ENCODE data around the gene GPC5.
"Not testable (repeated sequence)": the region's sequence is repeated elsewhere in the genome, so short reads cannot be mapped to it uniquely, and the experiment has no call there.

The GPC5 gene

GRCh38 chr13:91894316-91894715 is 495.9 kb downstream of the GPC5 start:
- Mint-ChIP-seq H3K27ac (no peak overlapping the region), H3K4me1 (ENCODE audit: low read depth) (no peaks in the 10 kb centered on the region), H3K4me3 (no peak overlapping the region), H3K36me3 (ENCODE audit: low read depth) (no peaks in the 10 kb centered on the region), H3K27me3 (no peaks in the 10 kb centered on the region), H3K9me3 (peaks cover 7% of the 10 kb centered on the region)

DNA sequence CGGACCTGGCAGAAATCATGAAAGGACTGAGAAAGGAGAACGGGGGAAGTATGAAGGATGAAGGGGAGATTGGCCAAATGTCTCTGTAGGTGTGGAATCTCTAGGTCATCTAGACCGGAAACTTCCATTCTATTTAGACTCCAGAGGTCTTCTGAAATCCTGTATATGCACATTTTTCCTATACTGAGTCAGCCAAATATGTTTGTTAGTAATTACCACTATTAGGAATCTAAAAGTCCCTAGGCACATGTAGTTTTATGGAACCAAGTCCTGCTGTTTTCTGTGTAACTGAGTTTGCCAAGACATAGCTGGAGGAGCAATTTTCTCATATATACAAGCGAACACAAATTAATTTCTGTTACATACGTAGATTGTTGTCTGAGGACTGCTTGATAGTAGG is 498.1 kb downstream of the GPC5 start:
- H3K4me3 Mint-ChIP-seq: no peak overlapping the region
- no peaks in the 10 kb centered on the region for H3K36me3 Mint-ChIP-seq (ENCODE audit: low read depth)
- no peak overlapping the region for H3K27ac Mint-ChIP-seq
- H3K9me3 Mint-ChIP-seq: peaks cover 7% of the 10 kb centered on the region
- no peaks in the 10 kb centered on the region for H3K27me3 Mint-ChIP-seq
- H3K4me1 Mint-ChIP-seq (ENCODE audit: low read depth): no peaks in the 10 kb centered on the region

DNA sequence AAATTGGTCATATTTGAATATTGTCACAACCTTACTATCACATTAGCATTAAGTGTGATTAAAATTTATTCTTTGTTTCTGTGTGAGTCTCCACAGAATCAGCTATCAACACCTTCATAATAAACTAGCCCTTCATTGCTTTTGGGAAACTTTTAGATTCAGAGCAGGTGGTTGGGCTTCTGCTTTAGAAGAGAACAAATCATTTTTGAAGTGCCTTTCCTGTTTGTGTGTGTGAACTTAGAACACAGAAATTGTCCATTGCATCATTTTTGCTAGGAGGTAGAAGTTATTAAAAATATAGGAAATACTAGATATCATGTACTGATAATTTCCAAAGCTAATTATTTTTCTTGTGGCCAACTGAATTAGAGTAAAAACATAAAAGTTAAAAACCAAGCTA is 500.6 kb downstream of the GPC5 start:
- not testable (repeated sequence) for H3K27ac Mint-ChIP-seq; H3K4me3 Mint-ChIP-seq; H3K36me3 Mint-ChIP-seq (ENCODE audit: low read depth); H3K4me1 Mint-ChIP-seq (ENCODE audit: low read depth); H3K27me3 Mint-ChIP-seq; H3K9me3 Mint-ChIP-seq

DNA sequence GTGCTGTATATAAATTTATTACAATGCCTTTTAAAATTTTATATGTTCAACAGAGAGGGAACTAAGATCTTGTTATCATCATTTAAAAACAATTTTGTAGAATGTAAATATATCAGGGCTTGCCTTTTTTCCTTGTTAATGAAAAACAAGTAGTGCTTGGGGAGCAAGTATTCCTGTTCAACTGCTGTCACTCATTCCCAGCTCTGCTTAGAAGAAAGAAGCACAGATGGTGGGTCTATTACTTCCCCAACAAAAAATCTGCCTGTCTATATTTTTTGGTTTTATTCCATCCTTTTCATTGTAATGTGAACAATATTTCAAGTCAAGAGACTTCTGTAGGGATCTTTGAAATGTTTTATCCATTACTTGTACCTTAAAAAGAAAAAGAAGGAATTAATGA is 503.9 kb downstream of the GPC5 start:
- Mint-ChIP-seq H3K4me3 (no peak overlapping the region), H3K9me3 (no peaks in the 10 kb centered on the region), H3K27me3 (no peaks in the 10 kb centered on the region), H3K4me1 (ENCODE audit: low read depth) (no peaks in the 10 kb centered on the region), H3K27ac (no peak overlapping the region), H3K36me3 (ENCODE audit: low read depth) (no peaks in the 10 kb centered on the region)

GRCh38 chr13:91904005-91904404 is 505.6 kb downstream of the GPC5 start:
- H3K27me3 Mint-ChIP-seq: no peaks in the 10 kb centered on the region
- no peaks in the 10 kb centered on the region for H3K4me1 Mint-ChIP-seq (ENCODE audit: low read depth)
- no peak overlapping the region for H3K4me3 Mint-ChIP-seq
- no peaks in the 10 kb centered on the region for H3K36me3 Mint-ChIP-seq (ENCODE audit: low read depth)
- no peaks in the 10 kb centered on the region for H3K9me3 Mint-ChIP-seq
- H3K27ac Mint-ChIP-seq: no peak overlapping the region

DNA sequence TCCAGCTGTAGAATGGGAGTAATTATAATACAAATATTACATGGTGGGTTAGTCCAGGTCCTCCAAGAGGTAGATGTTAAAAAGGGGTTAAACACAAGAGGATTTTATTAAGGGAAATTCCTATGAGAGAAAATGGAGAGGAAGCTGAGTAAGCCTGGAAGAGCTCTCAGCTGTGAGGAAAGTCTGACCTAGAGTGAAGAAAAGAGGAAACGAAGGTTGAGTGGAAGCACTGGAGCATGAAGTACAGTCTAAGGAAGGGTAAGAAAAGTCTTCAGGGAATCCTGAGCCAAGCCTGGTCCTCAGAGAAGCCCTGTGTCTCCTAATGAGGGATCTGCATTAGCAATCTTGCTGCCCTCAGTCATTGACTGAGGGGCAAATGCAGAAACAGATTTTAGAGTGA is 506.2 kb downstream of the GPC5 start:
- Mint-ChIP-seq H3K27ac (no peak overlapping the region), H3K4me1 (ENCODE audit: low read depth) (no peaks in the 10 kb centered on the region), H3K4me3 (no peak overlapping the region), H3K9me3 (no peaks in the 10 kb centered on the region), H3K36me3 (ENCODE audit: low read depth) (no peaks in the 10 kb centered on the region), H3K27me3 (no peaks in the 10 kb centered on the region)

DNA sequence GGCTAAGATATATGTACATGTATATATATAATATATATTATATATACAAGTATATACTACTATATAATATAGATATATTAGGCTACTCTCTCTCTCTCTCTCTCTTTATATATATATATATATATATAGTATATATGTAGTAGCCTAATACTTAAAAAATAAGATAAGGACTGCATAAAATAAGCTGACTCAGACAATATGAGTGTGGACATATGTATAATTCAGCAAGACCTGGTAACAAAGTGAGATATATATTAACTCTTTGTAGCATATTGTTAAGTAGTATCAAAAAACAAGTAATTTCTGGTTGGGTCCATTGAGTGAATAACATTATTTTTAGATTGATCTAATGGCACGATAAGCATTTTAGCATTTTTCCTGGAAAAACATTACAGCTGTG is 509.0 kb downstream of the GPC5 start:
- Mint-ChIP-seq H3K9me3 (no peaks in the 10 kb centered on the region), H3K4me1 (ENCODE audit: low read depth) (no peaks in the 10 kb centered on the region), H3K36me3 (ENCODE audit: low read depth) (no peaks in the 10 kb centered on the region), H3K27ac (no peak overlapping the region), H3K4me3 (no peak overlapping the region), H3K27me3 (no peaks in the 10 kb centered on the region)

DNA sequence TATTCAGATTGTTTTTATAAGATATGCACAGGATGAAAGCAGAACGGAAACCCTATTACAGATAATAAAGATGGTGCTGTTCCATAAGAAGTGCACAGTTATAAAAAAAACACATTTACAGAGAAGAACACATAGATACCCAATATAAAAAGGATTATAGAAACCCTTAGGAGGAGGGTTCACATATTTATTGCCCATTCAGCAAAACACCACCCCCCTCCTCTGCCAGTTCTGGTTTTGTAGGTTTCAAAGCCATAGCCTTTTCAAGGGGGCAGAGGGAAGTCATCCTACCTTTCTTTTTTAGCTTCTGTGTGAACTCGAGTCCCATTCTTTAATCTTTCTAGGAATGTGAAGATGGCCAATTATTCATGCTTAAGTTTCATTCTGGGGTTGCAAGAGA is 511.2 kb downstream of the GPC5 start:
- no peaks in the 10 kb centered on the region for H3K4me1 Mint-ChIP-seq (ENCODE audit: low read depth)
- H3K27me3 Mint-ChIP-seq: no peaks in the 10 kb centered on the region
- no peak overlapping the region for H3K4me3 Mint-ChIP-seq
- no peak overlapping the region for H3K27ac Mint-ChIP-seq
- no peaks in the 10 kb centered on the region for H3K9me3 Mint-ChIP-seq
- H3K36me3 Mint-ChIP-seq (ENCODE audit: low read depth): no peaks in the 10 kb centered on the region

GRCh38 chr13:91922969-91923592 is 524.7 kb downstream of the GPC5 start:
- Mint-ChIP-seq H3K9me3 (no peaks in the 10 kb centered on the region), H3K4me3 (no peak overlapping the region), H3K4me1 (ENCODE audit: low read depth) (no peaks in the 10 kb centered on the region), H3K36me3 (ENCODE audit: low read depth) (no peaks in the 10 kb centered on the region), H3K27me3 (no peaks in the 10 kb centered on the region), H3K27ac (no peak overlapping the region)

DNA sequence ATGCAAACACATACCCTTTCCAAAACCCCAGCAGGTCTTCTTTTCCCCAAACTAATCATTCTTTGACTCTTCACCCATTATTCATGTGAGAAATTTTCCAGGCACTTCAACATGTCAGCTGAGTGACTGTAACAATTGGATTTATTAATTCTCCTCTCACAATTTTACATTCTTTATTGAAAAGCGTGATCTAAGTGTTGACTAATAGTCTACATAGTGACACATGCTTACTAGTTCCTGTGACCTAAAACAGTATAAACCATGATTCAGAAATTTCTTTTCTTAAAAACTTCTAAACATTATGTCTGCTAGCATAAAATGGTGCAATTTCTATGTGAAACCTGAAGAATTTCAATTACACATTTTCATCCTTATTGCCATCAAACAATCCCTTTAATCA is 532.3 kb downstream of the GPC5 start:
- no peaks in the 10 kb centered on the region for H3K27me3 Mint-ChIP-seq
- no peaks in the 10 kb centered on the region for H3K4me1 Mint-ChIP-seq (ENCODE audit: low read depth)
- H3K27ac Mint-ChIP-seq: no peak overlapping the region
- no peaks in the 10 kb centered on the region for H3K36me3 Mint-ChIP-seq (ENCODE audit: low read depth)
- H3K4me3 Mint-ChIP-seq: no peak overlapping the region
- no peaks in the 10 kb centered on the region for H3K9me3 Mint-ChIP-seq

GRCh38 chr13:91934354-91934753 is 535.9 kb downstream of the GPC5 start:
- Mint-ChIP-seq H3K4me1 (ENCODE audit: low read depth) (no peaks in the 10 kb centered on the region), H3K9me3 (no peaks in the 10 kb centered on the region), H3K36me3 (ENCODE audit: low read depth) (no peaks in the 10 kb centered on the region)

GRCh38 chr13:91946498-91947070 is 548.2 kb downstream of the GPC5 start:
- Mint-ChIP-seq H3K4me3 (no peak overlapping the region), H3K36me3 (ENCODE audit: low read depth) (no peaks in the 10 kb centered on the region), H3K27me3 (no peaks in the 10 kb centered on the region), H3K9me3 (no peaks in the 10 kb centered on the region), H3K27ac (no peak overlapping the region), H3K4me1 (ENCODE audit: low read depth) (no peaks in the 10 kb centered on the region)

More at GRCh38 chr13:91934354-91934753, 535.9 kb downstream of the GPC5 start:
- H3K4me3 Mint-ChIP-seq: no peak overlapping the region
- H3K27ac Mint-ChIP-seq: no peak overlapping the region
- no peaks in the 10 kb centered on the region for H3K27me3 Mint-ChIP-seq

DNA sequence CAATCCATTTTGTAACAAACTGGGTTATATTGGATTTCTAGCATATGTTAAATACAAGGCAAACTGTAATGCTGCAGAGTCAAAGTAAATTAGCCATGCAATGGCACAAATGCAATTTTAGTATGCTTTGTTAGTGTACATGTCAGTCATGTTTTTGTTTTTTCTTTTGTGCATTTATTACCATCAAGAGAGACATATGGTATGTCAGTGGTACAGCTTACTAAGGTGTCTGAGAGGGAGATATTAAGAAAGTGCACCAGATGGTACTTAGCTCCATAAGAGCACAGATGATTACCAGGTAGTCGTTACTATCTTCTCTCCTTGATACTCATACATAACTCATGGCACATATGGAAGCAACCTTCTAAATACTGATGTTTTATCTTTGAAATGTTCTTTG is 550.3 kb downstream of the GPC5 start:
- Mint-ChIP-seq H3K4me3 (no peak overlapping the region), H3K9me3 (peaks cover 3% of the 10 kb centered on the region), H3K4me1 (ENCODE audit: low read depth) (no peaks in the 10 kb centered on the region)

GRCh38 chr13:91950803-91951202 is 552.4 kb downstream of the GPC5 start:
- no peak overlapping the region for H3K27ac Mint-ChIP-seq

More for the DNA sequence above, 550.3 kb downstream of the GPC5 start:
- Mint-ChIP-seq H3K27ac (no peak overlapping the region), H3K36me3 (ENCODE audit: low read depth) (no peaks in the 10 kb centered on the region), H3K27me3 (no peaks in the 10 kb centered on the region)

GRCh38 chr13:91955546-91956355 is 557.3 kb downstream of the GPC5 start:
- peaks cover 3% of the 10 kb centered on the region for H3K9me3 Mint-ChIP-seq
- no peak overlapping the region for H3K27ac Mint-ChIP-seq
- H3K27me3 Mint-ChIP-seq: no peaks in the 10 kb centered on the region
- no peaks in the 10 kb centered on the region for H3K36me3 Mint-ChIP-seq (ENCODE audit: low read depth)
- H3K4me3 Mint-ChIP-seq: no peak overlapping the region
- no peaks in the 10 kb centered on the region for H3K4me1 Mint-ChIP-seq (ENCODE audit: low read depth)

More at GRCh38 chr13:91950803-91951202, 552.4 kb downstream of the GPC5 start:
- peaks cover 3% of the 10 kb centered on the region for H3K9me3 Mint-ChIP-seq
- H3K27me3 Mint-ChIP-seq: no peaks in the 10 kb centered on the region
- no peaks in the 10 kb centered on the region for H3K36me3 Mint-ChIP-seq (ENCODE audit: low read depth)
- H3K4me3 Mint-ChIP-seq: no peak overlapping the region
- H3K4me1 Mint-ChIP-seq (ENCODE audit: low read depth): no peaks in the 10 kb centered on the region
